ENCODE measurements around the gene MRPS16.

The MRPS16 gene

DNA sequence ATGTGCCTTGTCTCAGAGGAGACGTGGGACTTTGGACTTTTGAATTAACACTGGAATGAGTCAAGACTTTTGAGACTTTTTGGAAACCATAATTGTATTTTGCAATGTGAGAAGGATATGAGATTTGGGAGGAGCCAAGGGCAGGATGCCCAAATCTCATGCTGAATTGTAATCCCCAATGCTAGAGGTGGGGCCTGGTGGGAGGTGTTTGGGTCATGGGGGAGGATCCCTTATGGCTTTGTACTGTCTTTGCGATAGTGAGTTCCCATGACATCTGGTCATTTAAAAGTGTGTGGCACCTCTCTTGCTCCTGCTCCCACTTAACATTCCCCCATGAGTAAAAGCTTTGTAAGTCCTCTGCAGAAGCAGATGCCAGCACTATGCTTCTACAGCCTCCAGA, 44.6 kb downstream of the MRPS16 start:
- DNase-seq = no peak
- in situ Hi-C loops (cut with HindIII; ENCODE audit: low pct_ligation_motif_present, low pct_unique_long_range_greater_than_20kb, low sequenced_read_pairs) = no loop called here

DNA sequence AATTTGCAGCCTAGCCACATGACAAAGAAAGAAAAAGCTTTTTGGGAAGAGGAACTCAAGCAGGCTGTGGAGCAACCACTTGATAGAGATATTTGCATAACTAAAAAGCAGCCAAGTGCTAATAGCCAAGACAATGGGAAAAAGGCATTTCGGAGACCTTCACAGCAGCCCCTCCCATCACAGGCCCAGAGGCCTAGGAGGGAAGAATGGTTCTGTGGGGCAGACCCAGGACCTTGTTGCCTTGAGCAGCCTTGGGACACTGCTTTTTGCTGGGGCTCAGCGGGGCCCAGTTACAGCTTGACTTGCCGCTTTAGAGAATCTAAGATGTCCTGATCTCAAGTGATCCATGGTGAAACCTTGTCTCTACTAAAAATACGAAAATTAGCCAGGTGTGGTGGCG, 46.1 kb downstream of the MRPS16 start:
- no peak for DNase-seq
- in situ Hi-C loops (cut with HindIII; ENCODE audit: low pct_ligation_motif_present, low pct_unique_long_range_greater_than_20kb, low sequenced_read_pairs) = no loop called here

DNA sequence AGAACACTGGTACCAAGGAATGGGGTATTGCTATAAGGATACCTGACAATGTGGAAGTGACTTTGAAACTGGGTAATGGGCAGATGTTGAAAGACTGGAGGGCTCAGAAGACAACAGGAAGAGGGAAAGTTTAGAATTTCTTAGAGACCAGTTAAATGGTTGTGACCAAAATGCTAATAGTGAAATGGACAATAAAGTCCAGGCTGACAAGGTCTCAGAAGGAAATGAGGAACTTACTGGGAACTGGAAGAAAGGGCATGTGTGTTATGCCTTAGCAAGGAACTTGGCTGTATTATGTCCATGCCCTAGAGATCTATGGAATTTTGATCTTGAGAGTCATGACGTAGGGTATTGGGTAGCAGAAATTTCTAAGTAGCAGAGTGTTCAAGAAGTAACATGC, 46.6 kb downstream of the MRPS16 start:
- in situ Hi-C loops (cut with HindIII; ENCODE audit: low pct_ligation_motif_present, low pct_unique_long_range_greater_than_20kb, low sequenced_read_pairs) = no loop called here
- no peak for DNase-seq

DNA sequence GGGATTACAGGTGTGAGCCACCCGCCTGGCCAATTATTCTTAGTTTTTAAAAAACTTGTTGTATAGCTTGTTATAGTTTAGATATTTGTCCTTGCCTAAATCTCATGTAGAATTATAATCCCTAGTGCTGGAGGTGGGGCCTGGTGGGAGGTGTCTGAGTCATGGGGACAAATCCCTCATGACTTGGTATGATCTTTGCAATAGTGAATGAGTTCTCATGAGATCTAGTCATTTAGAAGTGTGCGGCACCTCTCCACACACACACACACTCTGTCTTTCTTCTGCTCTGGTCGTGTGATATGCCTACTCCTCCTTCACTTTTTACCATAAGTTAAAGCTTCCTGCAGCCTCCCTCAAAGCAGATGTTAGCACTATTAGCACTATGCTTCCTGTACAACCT, 47.4 kb downstream of the MRPS16 start:
- in situ Hi-C loops (cut with HindIII; ENCODE audit: low pct_ligation_motif_present, low pct_unique_long_range_greater_than_20kb, low sequenced_read_pairs) = no loop called here
- no peak for DNase-seq

All from ACHN (cell line).